ENCODE measurements around the gene WDR36. TPM values are rescaled to one million over a fixed set of nuclear protein-coding genes. Genes with fewer than 3 reads are reported as not detected.

The WDR36 gene
- total RNA-seq, 1 experiment from 2014 or later, result 52.3 TPM

- Mint-ChIP-seq H3K4me3 (ENCODE audit: unreplicated experiment) (no peak overlapping the region), H3K4me1 (ENCODE audit: insufficient read depth, unreplicated experiment) (peaks cover 19% of the 10 kb centered on the region), H3K27me3 (ENCODE audit: insufficient read depth, unreplicated experiment) (no peaks in the 10 kb centered on the region), H3K36me3 (ENCODE audit: insufficient read depth, unreplicated experiment) (peaks cover 18% of the 10 kb centered on the region), H3K27ac (ENCODE audit: low read depth, unreplicated experiment) (no peak overlapping the region), H3K9me3 (ENCODE audit: unreplicated experiment) (no peaks in the 10 kb centered on the region)
- ChIA-PET CTCF (interaction anchor here (0.7 kb wide), 1 partner anchor 351 kb away, joined by 3 read pairs; no protein-coding TSS in a partner anchor), POLR2A (no interaction called here)
- intact Hi-C loops (cut with micrococcal nuclease), result no loop called here
- TF ChIP-seq, protein P1, sequence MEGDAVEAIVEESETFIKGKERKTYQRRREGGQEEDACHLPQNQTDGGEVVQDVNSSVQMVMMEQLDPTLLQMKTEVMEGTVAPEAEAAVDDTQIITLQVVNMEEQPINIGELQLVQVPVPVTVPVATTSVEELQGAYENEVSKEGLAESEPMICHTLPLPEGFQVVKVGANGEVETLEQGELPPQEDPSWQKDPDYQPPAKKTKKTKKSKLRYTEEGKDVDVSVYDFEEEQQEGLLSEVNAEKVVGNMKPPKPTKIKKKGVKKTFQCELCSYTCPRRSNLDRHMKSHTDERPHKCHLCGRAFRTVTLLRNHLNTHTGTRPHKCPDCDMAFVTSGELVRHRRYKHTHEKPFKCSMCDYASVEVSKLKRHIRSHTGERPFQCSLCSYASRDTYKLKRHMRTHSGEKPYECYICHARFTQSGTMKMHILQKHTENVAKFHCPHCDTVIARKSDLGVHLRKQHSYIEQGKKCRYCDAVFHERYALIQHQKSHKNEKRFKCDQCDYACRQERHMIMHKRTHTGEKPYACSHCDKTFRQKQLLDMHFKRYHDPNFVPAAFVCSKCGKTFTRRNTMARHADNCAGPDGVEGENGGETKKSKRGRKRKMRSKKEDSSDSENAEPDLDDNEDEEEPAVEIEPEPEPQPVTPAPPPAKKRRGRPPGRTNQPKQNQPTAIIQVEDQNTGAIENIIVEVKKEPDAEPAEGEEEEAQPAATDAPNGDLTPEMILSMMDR (IDR thresholded peaks at IDR 0.05; ENCODE audit: unreplicated experiment), result no peak
- DNase-seq (ENCODE audit: unreplicated experiment), result peak; percentile 8
- BruUV-seq (replicated peaks), result no TSS peak
Measured at GRCh38 chr5:111133436-111133751, 41.2 kb downstream of the WDR36 start.

DNA sequence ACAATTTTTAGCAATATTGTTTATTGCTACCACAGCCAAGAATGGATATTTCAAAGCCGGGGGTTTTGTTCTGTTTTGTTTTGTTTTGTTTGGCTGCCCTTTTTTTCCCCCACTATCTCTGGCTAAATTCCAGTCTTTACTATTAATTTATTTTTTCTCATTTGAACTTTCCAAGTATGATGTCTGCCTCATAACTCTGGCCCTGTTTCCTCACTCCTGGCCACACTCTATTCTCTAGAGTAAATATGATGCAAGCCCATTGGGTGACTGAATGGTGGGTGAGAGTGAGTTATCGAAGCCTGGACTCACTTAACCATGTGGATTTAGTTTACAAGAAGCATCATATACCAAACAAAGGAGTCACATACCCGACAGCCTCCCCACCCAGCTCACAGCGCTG is 41.9 kb downstream of the WDR36 start:
- no peaks in the 10 kb centered on the region for H3K9me3 Mint-ChIP-seq (ENCODE audit: unreplicated experiment)
- H3K27me3 Mint-ChIP-seq (ENCODE audit: insufficient read depth, unreplicated experiment), result no peaks in the 10 kb centered on the region
- no peak overlapping the region for H3K4me3 Mint-ChIP-seq (ENCODE audit: unreplicated experiment)
- POLR2A ChIA-PET, result interaction anchor here (1.1 kb wide), 1 partner anchor 19 kb away, joined by 3 read pairs; no protein-coding TSS in a partner anchor
- DNase-seq (ENCODE audit: unreplicated experiment), result peak; percentile 30
- TF ChIP-seq, protein P1 (IDR thresholded peaks at IDR 0.05; ENCODE audit: unreplicated experiment), result no peak
- CTCF ChIA-PET, result interaction anchor here (0.7 kb wide), 1 partner anchor 350 kb away, joined by 3 read pairs; no protein-coding TSS in a partner anchor
- peaks cover 19% of the 10 kb centered on the region for H3K4me1 Mint-ChIP-seq (ENCODE audit: insufficient read depth, unreplicated experiment)
- H3K27ac Mint-ChIP-seq (ENCODE audit: low read depth, unreplicated experiment), result no peak overlapping the region
- intact Hi-C loops (cut with micrococcal nuclease), result no loop called here
- BruUV-seq (replicated peaks), result no TSS peak
- H3K36me3 Mint-ChIP-seq (ENCODE audit: insufficient read depth, unreplicated experiment), result peaks cover 18% of the 10 kb centered on the region

GRCh38 chr5:111134864-111135263 is 42.7 kb downstream of the WDR36 start:
- no TSS peak for BruUV-seq (replicated peaks)
- no peak overlapping the region for H3K27ac Mint-ChIP-seq (ENCODE audit: low read depth, unreplicated experiment)
- no peak for DNase-seq (ENCODE audit: unreplicated experiment)
- H3K36me3 Mint-ChIP-seq (ENCODE audit: insufficient read depth, unreplicated experiment), result peaks cover 10% of the 10 kb centered on the region
- H3K4me1 Mint-ChIP-seq (ENCODE audit: insufficient read depth, unreplicated experiment), result peaks cover 13% of the 10 kb centered on the region
- no peaks in the 10 kb centered on the region for H3K27me3 Mint-ChIP-seq (ENCODE audit: insufficient read depth, unreplicated experiment)
- CTCF ChIA-PET, result interaction anchor here (1.4 kb wide), 1 partner anchor 25 kb away, joined by 5 read pairs; no protein-coding TSS in a partner anchor
- no peak overlapping the region for H3K4me3 Mint-ChIP-seq (ENCODE audit: unreplicated experiment)
- POLR2A ChIA-PET, result interaction anchor here (1.1 kb wide), 1 partner anchor 18 kb away, joined by 3 read pairs; no protein-coding TSS in a partner anchor
- TF ChIP-seq, protein P1 (IDR thresholded peaks at IDR 0.05; ENCODE audit: unreplicated experiment), result no peak
- intact Hi-C loops (cut with micrococcal nuclease), result no loop called here
- no peaks in the 10 kb centered on the region for H3K9me3 Mint-ChIP-seq (ENCODE audit: unreplicated experiment)

GRCh38 chr5:111135363-111135762 is 43.2 kb downstream of the WDR36 start:
- POLR2A ChIA-PET, result no interaction called here
- BruUV-seq (replicated peaks), result no TSS peak
- no peak for DNase-seq (ENCODE audit: unreplicated experiment)
- CTCF ChIA-PET, result interaction anchor here (0.8 to 1.4 kb wide), 2 partner anchors 24 to 379 kb away, joined by 4 to 5 read pairs; no protein-coding TSS in a partner anchor
- H3K27me3 Mint-ChIP-seq (ENCODE audit: insufficient read depth, unreplicated experiment), result no peaks in the 10 kb centered on the region
- intact Hi-C loops (cut with micrococcal nuclease), result no loop called here
- TF ChIP-seq, protein P1 (IDR thresholded peaks at IDR 0.05; ENCODE audit: unreplicated experiment), result no peak
- peaks cover 13% of the 10 kb centered on the region for H3K4me1 Mint-ChIP-seq (ENCODE audit: insufficient read depth, unreplicated experiment)
- H3K36me3 Mint-ChIP-seq (ENCODE audit: insufficient read depth, unreplicated experiment), result peaks cover 6% of the 10 kb centered on the region
- no peak overlapping the region for H3K27ac Mint-ChIP-seq (ENCODE audit: low read depth, unreplicated experiment)
- no peaks in the 10 kb centered on the region for H3K9me3 Mint-ChIP-seq (ENCODE audit: unreplicated experiment)
- H3K4me3 Mint-ChIP-seq (ENCODE audit: unreplicated experiment), result no peak overlapping the region

Data from MCF 10A (cell line).